ENCODE measurements around the gene ACE. TPM values are rescaled to one million over a fixed set of nuclear protein-coding genes. Genes with fewer than 3 reads are reported as not detected.

The ACE gene
- total RNA-seq, 1 experiment from 2014 or later: 5.4 TPM

GRCh38 chr17:63531022-63531965 lies 54.4 kb downstream of the ACE start:
- H3K9me3 Mint-ChIP-seq: no peaks in the 10 kb centered on the region; a peak in 1 of 5 replicates
- Histone ChIP-seq H4K20me1 (ENCODE audit: control insufficient read depth, insufficient read depth, insufficient read length) (no peaks in the 10 kb centered on the region), H2BK120ac (ENCODE audit: low read depth, low read length, poor library complexity, severe bottlenecking) (no peak overlapping the region), H3K4me2 (ENCODE audit: insufficient read depth, insufficient read length, low read length) (no peak overlapping the region), H2BK12ac (ENCODE audit: insufficient read length, low read depth, low read length) (no peak overlapping the region), H2AFZ (ENCODE audit: low read length) (no peak overlapping the region), H2BK20ac (ENCODE audit: low read depth, low read length, poor library complexity, severe bottlenecking) (no peak overlapping the region), H3K23ac (ENCODE audit: insufficient read length, low read depth, low read length) (no peak overlapping the region), H3K27me3 (ENCODE audit: insufficient read depth, low read length) (no peaks in the 10 kb centered on the region), H2AK5ac (ENCODE audit: insufficient read length, low read length) (no peak overlapping the region), H3K23me2 (ENCODE audit: insufficient read length, low read depth, low read length, poor library complexity, severe bottlenecking) (no peaks in the 10 kb centered on the region), H3K4me1 (ENCODE audit: insufficient read depth, low read length) (peaks cover 6% of the 10 kb centered on the region; the same call in 1 of the 2 replicates), H3K79me1 (ENCODE audit: insufficient read depth, low read depth, low read length, poor library complexity, severe bottlenecking) (no peaks in the 10 kb centered on the region), H3K4ac (ENCODE audit: low read depth, low read length) (no peak overlapping the region), H3K18ac (ENCODE audit: insufficient read length, low read depth, low read length) (no peak overlapping the region), H3K79me2 (ENCODE audit: insufficient read depth, low read length) (no peaks in the 10 kb centered on the region), H4K5ac (ENCODE audit: insufficient read length, low read depth, low read length) (no peak overlapping the region), H3K9me3 (ENCODE audit: control insufficient read depth, low read depth, low read length) (no peaks in the 10 kb centered on the region), H2BK15ac (ENCODE audit: low read depth, low read length) (no peak overlapping the region), H3K56ac (ENCODE audit: insufficient read length, low read depth, low read length) (no peak overlapping the region), H4K91ac (ENCODE audit: insufficient read length, low read depth, low read length) (no peak overlapping the region), H3T11ph (ENCODE audit: low read length) (no peak overlapping the region), H3K27ac (ENCODE audit: insufficient read length, low read depth, low read length) (no peak overlapping the region), H4K8ac (replicated peaks; ENCODE audit: insufficient read length, low read depth, low read length) (no peak overlapping the region), H3K9ac (ENCODE audit: extremely low read depth, insufficient read length, low read length) (no peak overlapping the region), H2BK5ac (ENCODE audit: insufficient read length, low read length) (no peak overlapping the region), H3K14ac (ENCODE audit: insufficient read depth, low read length) (no peak overlapping the region; the same call in 1 of the 2 replicates)
- WGBS (ENCODE audit: extremely low coverage, insufficient read length, low lambda C conversion rate): no CpG with 5 or more reads among the region's 10 CpGs
- H3K27me3 Mint-ChIP-seq (ENCODE audit: low read depth): peaks cover 5% of the 10 kb centered on the region
- H3K4me3 Mint-ChIP-seq: no peak overlapping the region
- peaks cover 12 to 20% of the 10 kb centered on the region in 2 experiments for H3K4me1 Mint-ChIP-seq
- no peak for DNase-seq
- no peak overlapping the region; a peak in 1 of 7 replicates for H3K27ac Mint-ChIP-seq
- no peaks in the 10 kb centered on the region; a peak in 1 of 7 replicates for H3K36me3 Mint-ChIP-seq (ENCODE audit: insufficient read depth in 1 of 3, low read depth in 3 of 3)
- no peak for TF ChIP-seq CTCF (conservative IDR thresholded peaks at IDR 0.05)

Data from H9 (cell line).